Adrenal gland (tissue), 5 donors: ENCODE data around the gene TPH1.

Experiments
- POLR2A ChIP-seq, 2 donors: fragments of 450-650 bp; IDR thresholded peaks; one replicate each; pipeline ENCODE4 v1.6.1; 2017; ENCODE audit warnings: antibody characterized with exemption in 2 of 2, mild to moderate bottlenecking in 2 of 2, moderate library complexity in 1 of 2
- TF ChIP-seq, protein P1 (sequence below), 6 experiments: fragments of 450-650 bp in 4 of 6; fragments of 200-600 bp in 2 of 6; sonication (generic) in 1 of 6; IDR thresholded peaks; 1 replicate in 5 of 6; 2 replicates in 1 of 6; pipeline versions ENCODE4 v1.5.1 to v1.8.0; 2016 to 2021; ENCODE audit warnings: antibody characterized with exemption in 6 of 6, mild to moderate bottlenecking in 2 of 6, moderate library complexity in 1 of 6
- donor health status: DM: no; HTN: no; CAD: no.

DNA sequence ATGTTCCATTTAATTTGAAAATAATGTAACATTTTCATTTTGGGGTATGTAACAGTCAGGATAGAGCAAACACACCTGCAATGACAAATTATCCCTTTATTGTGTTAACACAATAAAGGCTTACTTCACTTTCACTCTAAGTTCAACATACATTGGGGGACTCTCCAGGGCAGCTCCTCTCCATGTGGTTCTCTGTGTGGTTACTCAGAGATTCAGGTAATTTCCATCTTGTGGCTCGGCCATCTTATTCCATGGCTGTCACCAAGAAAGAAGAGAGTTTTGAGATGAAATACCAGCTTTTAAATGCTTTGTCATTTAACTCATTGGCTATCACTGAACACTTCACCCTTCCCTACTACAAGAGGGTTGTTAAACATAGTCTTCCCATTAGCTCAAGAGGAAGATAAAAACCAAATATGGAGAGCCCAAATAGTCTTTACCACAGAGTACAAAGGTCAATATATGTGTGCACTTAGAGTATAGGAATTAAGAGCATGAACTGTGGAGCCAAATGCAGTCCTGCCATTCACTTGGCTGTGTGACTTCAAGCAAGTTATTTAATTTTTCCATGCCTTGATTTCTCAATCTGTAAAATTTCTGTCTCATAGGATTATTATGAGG lies 10.6 kb upstream of the TPH1 start:
- TF ChIP-seq, protein P1, sequence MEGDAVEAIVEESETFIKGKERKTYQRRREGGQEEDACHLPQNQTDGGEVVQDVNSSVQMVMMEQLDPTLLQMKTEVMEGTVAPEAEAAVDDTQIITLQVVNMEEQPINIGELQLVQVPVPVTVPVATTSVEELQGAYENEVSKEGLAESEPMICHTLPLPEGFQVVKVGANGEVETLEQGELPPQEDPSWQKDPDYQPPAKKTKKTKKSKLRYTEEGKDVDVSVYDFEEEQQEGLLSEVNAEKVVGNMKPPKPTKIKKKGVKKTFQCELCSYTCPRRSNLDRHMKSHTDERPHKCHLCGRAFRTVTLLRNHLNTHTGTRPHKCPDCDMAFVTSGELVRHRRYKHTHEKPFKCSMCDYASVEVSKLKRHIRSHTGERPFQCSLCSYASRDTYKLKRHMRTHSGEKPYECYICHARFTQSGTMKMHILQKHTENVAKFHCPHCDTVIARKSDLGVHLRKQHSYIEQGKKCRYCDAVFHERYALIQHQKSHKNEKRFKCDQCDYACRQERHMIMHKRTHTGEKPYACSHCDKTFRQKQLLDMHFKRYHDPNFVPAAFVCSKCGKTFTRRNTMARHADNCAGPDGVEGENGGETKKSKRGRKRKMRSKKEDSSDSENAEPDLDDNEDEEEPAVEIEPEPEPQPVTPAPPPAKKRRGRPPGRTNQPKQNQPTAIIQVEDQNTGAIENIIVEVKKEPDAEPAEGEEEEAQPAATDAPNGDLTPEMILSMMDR (IDR thresholded peaks at IDR 0.05): no peak
- no peak for TF ChIP-seq POLR2A (IDR thresholded peaks at IDR 0.05)
